Astrocyte (in vitro differentiated cells and primary cell): Measurements from ENCODE around the gene NFRKB. TPM values are rescaled to one million over a fixed set of nuclear protein-coding genes. Genes with fewer than 3 reads are reported as not detected.

ENCODE experiments used
- DNase-seq: peaks from one replicate; pipeline ENCODE4 v3.0.0-alpha.2; 2010; ENCODE audit warnings: low read depth
- FAIRE-seq: peaks from 2 replicates; lab custom pipeline; 2011; peaks lifted over from hg19 to GRCh38; lab: Jason Lieb, UNC
- H2AFZ ChIP-seq: 2 replicates; pipeline ENCODE4 v1.6.0; 2012; ENCODE audit warnings: low read depth, low read length, inconsistent platforms
- H3K27ac ChIP-seq: 2 replicates; pipeline ENCODE4 v1.5.1; 2011; ENCODE audit warnings: low read depth, low read length, inconsistent platforms
- H3K27me3 ChIP-seq: 2 replicates; pipeline ENCODE4 v1.6.0; 2011; ENCODE audit warnings: low read length, inconsistent platforms; ENCODE audit not compliant: insufficient read depth
- H3K36me3 ChIP-seq: 2 replicates; pipeline ENCODE4 v1.5.1; 2011; ENCODE audit warnings: low read length, inconsistent platforms; ENCODE audit not compliant: insufficient read depth
- H3K4me1 ChIP-seq: 2 replicates; pipeline ENCODE4 v1.5.1; 2011; ENCODE audit warnings: low read length, inconsistent platforms; ENCODE audit not compliant: insufficient read depth
- H3K4me2 ChIP-seq: 2 replicates; pipeline ENCODE4 v1.6.0; 2012; ENCODE audit warnings: low read length, inconsistent platforms
- H3K4me3 ChIP-seq: 2 replicates; pipeline ENCODE4 v1.5.1; 2011; ENCODE audit warnings: low read depth, mild to moderate bottlenecking, low read length, inconsistent platforms; ENCODE audit not compliant: insufficient read depth
- H3K79me2 ChIP-seq: 2 replicates; pipeline ENCODE4 v1.6.0; 2012; ENCODE audit warnings: mild to moderate bottlenecking, low read length, inconsistent platforms; ENCODE audit not compliant: insufficient read depth
- H3K9ac ChIP-seq: 2 replicates; pipeline ENCODE4 v1.6.0; 2012; ENCODE audit warnings: mild to moderate bottlenecking, low read length, inconsistent platforms
- H3K9me3 ChIP-seq: 2 replicates; pipeline ENCODE4 v1.5.1; 2012; ENCODE audit warnings: low read depth, mild to moderate bottlenecking, low read length, inconsistent platforms; ENCODE audit not compliant: insufficient read depth
- H4K20me1 ChIP-seq: 2 replicates; pipeline ENCODE4 v1.6.0; 2012; ENCODE audit warnings: low read length, inconsistent platforms; ENCODE audit not compliant: insufficient read depth
- H3K27ac Mint-ChIP-seq: one replicate; pipeline ENCODE4 v1.8.0; 2021; ENCODE audit warnings: mild to moderate bottlenecking, mixed read lengths; ENCODE audit not compliant: unreplicated experiment
- H3K27me3 Mint-ChIP-seq: one replicate; pipeline ENCODE4 v1.8.0; 2021; ENCODE audit warnings: low read depth, mixed read lengths; ENCODE audit not compliant: unreplicated experiment
- H3K36me3 Mint-ChIP-seq: one replicate; pipeline ENCODE4 v1.8.0; 2021; ENCODE audit warnings: low read depth, mixed read lengths; ENCODE audit not compliant: unreplicated experiment
- H3K4me1 Mint-ChIP-seq: one replicate; pipeline ENCODE4 v1.8.0; 2021; ENCODE audit warnings: low read depth, mixed read lengths; ENCODE audit not compliant: unreplicated experiment
- H3K4me3 Mint-ChIP-seq: one replicate; pipeline ENCODE4 v1.8.0; 2021; ENCODE audit warnings: mild to moderate bottlenecking, moderate library complexity, mixed read lengths; ENCODE audit not compliant: unreplicated experiment
- H3K9me3 Mint-ChIP-seq: one replicate; pipeline ENCODE4 v1.8.0; 2021; ENCODE audit warnings: mild to moderate bottlenecking, mixed read lengths; ENCODE audit not compliant: unreplicated experiment
- EZH2 ChIP-seq: IDR thresholded peaks from 2 replicates; pipeline ENCODE4 v1.6.1; 2012; ENCODE audit warnings: mild to moderate bottlenecking, low read length, inconsistent platforms; ENCODE audit not compliant: insufficient read depth
- total RNA-seq: library from RNA; stranded (reverse); gene quantifications from 2 replicates; pipeline ENCODE4 v1.2.1, GENCODE V29; 2021
- TF ChIP-seq, protein P1 (sequence below): IDR thresholded peaks from 2 replicates; pipeline ENCODE4 v1.5.1; 2011; ENCODE audit warnings: low read depth, mild to moderate bottlenecking, inconsistent platforms, low read length, moderate library complexity; ENCODE audit not compliant: insufficient read depth

NFRKB gene
- total RNA-seq, 1 donor from 2014 or later = 24.9 TPM

- no peak overlapping the region for H3K4me2 ChIP-seq
- no peak overlapping the region for H3K27ac ChIP-seq
- no peak overlapping the region for H3K27ac Mint-ChIP-seq
- H3K4me3 ChIP-seq = no peak overlapping the region
- no peak for TF ChIP-seq EZH2
- TF ChIP-seq, protein P1, sequence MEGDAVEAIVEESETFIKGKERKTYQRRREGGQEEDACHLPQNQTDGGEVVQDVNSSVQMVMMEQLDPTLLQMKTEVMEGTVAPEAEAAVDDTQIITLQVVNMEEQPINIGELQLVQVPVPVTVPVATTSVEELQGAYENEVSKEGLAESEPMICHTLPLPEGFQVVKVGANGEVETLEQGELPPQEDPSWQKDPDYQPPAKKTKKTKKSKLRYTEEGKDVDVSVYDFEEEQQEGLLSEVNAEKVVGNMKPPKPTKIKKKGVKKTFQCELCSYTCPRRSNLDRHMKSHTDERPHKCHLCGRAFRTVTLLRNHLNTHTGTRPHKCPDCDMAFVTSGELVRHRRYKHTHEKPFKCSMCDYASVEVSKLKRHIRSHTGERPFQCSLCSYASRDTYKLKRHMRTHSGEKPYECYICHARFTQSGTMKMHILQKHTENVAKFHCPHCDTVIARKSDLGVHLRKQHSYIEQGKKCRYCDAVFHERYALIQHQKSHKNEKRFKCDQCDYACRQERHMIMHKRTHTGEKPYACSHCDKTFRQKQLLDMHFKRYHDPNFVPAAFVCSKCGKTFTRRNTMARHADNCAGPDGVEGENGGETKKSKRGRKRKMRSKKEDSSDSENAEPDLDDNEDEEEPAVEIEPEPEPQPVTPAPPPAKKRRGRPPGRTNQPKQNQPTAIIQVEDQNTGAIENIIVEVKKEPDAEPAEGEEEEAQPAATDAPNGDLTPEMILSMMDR = no peak
- no peak overlapping the region for H2AFZ ChIP-seq
- H3K79me2 ChIP-seq = no peaks in the 10 kb centered on the region
- FAIRE-seq = no peak
- no peaks in the 10 kb centered on the region for H3K9me3 ChIP-seq
- no peaks in the 10 kb centered on the region for H3K36me3 ChIP-seq
- peaks cover 3% of the 10 kb centered on the region for H3K36me3 Mint-ChIP-seq
- H3K4me3 Mint-ChIP-seq = no peak overlapping the region
- no peak overlapping the region for H3K9ac ChIP-seq
- H3K9me3 Mint-ChIP-seq = peaks cover 3% of the 10 kb centered on the region
- no peaks in the 10 kb centered on the region for H3K27me3 Mint-ChIP-seq
- DNase-seq = no peak
- H4K20me1 ChIP-seq = no peaks in the 10 kb centered on the region
- H3K4me1 ChIP-seq = no peaks in the 10 kb centered on the region
- H3K4me1 Mint-ChIP-seq = no peaks in the 10 kb centered on the region
- H3K27me3 ChIP-seq = peaks cover 27% of the 10 kb centered on the region
Observed at GRCh38 chr11:129854232-129854805, 41.1 kb downstream of the NFRKB start.

- Histone ChIP-seq H3K4me2 (no peak overlapping the region), H3K27ac (no peak overlapping the region), H3K4me1 (no peaks in the 10 kb centered on the region), H3K36me3 (no peaks in the 10 kb centered on the region), H3K9ac (no peak overlapping the region), H3K9me3 (no peaks in the 10 kb centered on the region), H3K27me3 (peaks cover 32% of the 10 kb centered on the region), H4K20me1 (no peaks in the 10 kb centered on the region), H3K4me3 (no peak overlapping the region), H2AFZ (no peak overlapping the region), H3K79me2 (no peaks in the 10 kb centered on the region)
- Mint-ChIP-seq H3K27me3 (no peaks in the 10 kb centered on the region), H3K4me1 (no peaks in the 10 kb centered on the region), H3K4me3 (no peak overlapping the region), H3K27ac (no peak overlapping the region), H3K36me3 (peaks cover 3% of the 10 kb centered on the region), H3K9me3 (peaks cover 3% of the 10 kb centered on the region)
- no peak for FAIRE-seq
- no peak for DNase-seq
- TF ChIP-seq EZH2 = no peak
- TF ChIP-seq, protein P1 = no peak
Observed at GRCh38 chr11:129853518-129854231, 41.7 kb downstream of the NFRKB start.
